ENCODE results near the gene MDM4.

- TF ChIP-seq GATA1 (IDR thresholded peaks at IDR 0.05; ENCODE audit: low read depth, low read length) (no peak), POLR2A (IDR thresholded peaks at IDR 0.05; ENCODE audit: low read length) (no peak)
Measured at GRCh38 chr1:204583909-204584632, 67.9 kb downstream of the MDM4 start.
